Thymus (tissue), 11 donors: ENCODE data around the gene APLP2. TPM values are rescaled to one million over a fixed set of nuclear protein-coding genes. Genes with fewer than 3 reads are reported as not detected.

Experiments
- DNase-seq, 9 donors: peaks; one replicate each; pipeline ENCODE4 v3.0.0-alpha.2; 2013; ENCODE audit warnings: low spot score in 9 of 9, low read depth in 6 of 9, missing footprints in 1 of 9
- H3K27ac ChIP-seq, 2 donors: one replicate each; pipeline ENCODE4 v1.5.1; 2013; ENCODE audit warnings: control low read depth in 1 of 2, low read depth in 1 of 2, low read length in 1 of 2, mild to moderate bottlenecking in 1 of 2, moderate library complexity in 1 of 2
- H3K27me3 ChIP-seq, 2 donors: one replicate each; pipeline ENCODE4 v1.5.1; 2013; ENCODE audit warnings: low read length in 1 of 2; ENCODE audit not compliant: control insufficient read depth in 2 of 2, insufficient read depth in 1 of 2
- H3K36me3 ChIP-seq, 2 donors: one replicate each; pipeline ENCODE4 v1.5.1; 2013; ENCODE audit warnings: low read length in 1 of 2, mild to moderate bottlenecking in 1 of 2, moderate library complexity in 1 of 2; ENCODE audit not compliant: control insufficient read depth in 2 of 2, insufficient read depth in 2 of 2
- H3K4me1 ChIP-seq, 2 donors: one replicate each; pipeline ENCODE4 v1.5.1; 2013; ENCODE audit warnings: low read length in 2 of 2; ENCODE audit not compliant: control insufficient read depth in 2 of 2, insufficient read depth in 2 of 2
- H3K4me3 ChIP-seq, 2 donors: one replicate each; pipeline ENCODE4 v1.5.1; 2013; ENCODE audit warnings: low read length in 2 of 2, control low read depth in 1 of 2, mild to moderate bottlenecking in 1 of 2
- H3K9me3 ChIP-seq, 2 donors: one replicate each; pipeline ENCODE4 v1.5.1; 2013; ENCODE audit warnings: low read length in 1 of 2, mild to moderate bottlenecking in 1 of 2; ENCODE audit not compliant: control insufficient read depth in 2 of 2, insufficient read depth in 1 of 2
- WGBS: extraction: QIAGEN DNeasy Blood & Tissue Kit; methylation state at CpG from one replicate; pipeline ENCODE4 v1.1.7; 2013; 5-methylcytosine and 5-hydroxymethylcytosine counted together
- polyA plus RNA-seq: library from polyadenylated mRNA; stranded (reverse); fragments of 200-250 nt; gene quantifications from one replicate; pipeline ENCODE4 v1.2.3, GENCODE V29; 2013
- total RNA-seq: library from RNA; stranded (reverse); fragments of 120-200 nt; gene quantifications from one replicate; pipeline ENCODE4 v1.2.4, GENCODE V29; 2013
- donor health status: healthy.

The APLP2 gene
- total and polyA plus RNA-seq, 2 donors, result 74.4 to 101 TPM

- 81% methylated on average over 11 of the region's 11 CpGs for WGBS
- H3K36me3 ChIP-seq, result no peaks in the 10 kb centered on the region
- peaks cover 0 to 8% of the 10 kb centered on the region in 2 donors for H3K4me1 ChIP-seq
- no peak for DNase-seq
- no peak overlapping the region for H3K27ac ChIP-seq
- no peak overlapping the region for H3K4me3 ChIP-seq
- no peaks in the 10 kb centered on the region for H3K9me3 ChIP-seq
- H3K27me3 ChIP-seq, result peaks cover 40 to 71% of the 10 kb centered on the region in 2 donors
Observed at GRCh38 chr11:130161441-130162145, 91.9 kb downstream of the APLP2 start.

GRCh38 chr11:130162733-130163132 lies 93.0 kb downstream of the APLP2 start:
- DNase-seq, result no peak
- H3K9me3 ChIP-seq, result no peaks in the 10 kb centered on the region
- peaks cover 0 to 8% of the 10 kb centered on the region in 2 donors for H3K4me1 ChIP-seq
- WGBS, result 92% methylated on average over 5 of the region's 5 CpGs
- no peak overlapping the region for H3K4me3 ChIP-seq
- no peaks in the 10 kb centered on the region for H3K36me3 ChIP-seq
- H3K27ac ChIP-seq, result no peak overlapping the region
- peaks cover 34 to 64% of the 10 kb centered on the region in 2 donors for H3K27me3 ChIP-seq

- no peak for DNase-seq
- H3K9me3 ChIP-seq, result no peaks in the 10 kb centered on the region
- peaks cover 30 to 56% of the 10 kb centered on the region in 2 donors for H3K27me3 ChIP-seq
- H3K4me1 ChIP-seq, result peaks cover 0 to 8% of the 10 kb centered on the region in 2 donors
- WGBS, result 71% methylated on average over 13 of the region's 13 CpGs
- H3K27ac ChIP-seq, result no peak overlapping the region
- H3K4me3 ChIP-seq, result no peak overlapping the region
- H3K36me3 ChIP-seq, result no peaks in the 10 kb centered on the region
Observed at GRCh38 chr11:130163346-130164220, 93.9 kb downstream of the APLP2 start.

GRCh38 chr11:130164221-130164570 lies 94.5 kb downstream of the APLP2 start:
- Histone ChIP-seq H3K27me3 (peaks cover 24 to 50% of the 10 kb centered on the region in 2 donors), H3K27ac (no peak overlapping the region), H3K4me3 (no peak overlapping the region)

GRCh38 chr11:130165601-130166456 lies 96.1 kb downstream of the APLP2 start:
- Histone ChIP-seq H3K4me1 (peaks cover 0 to 8% of the 10 kb centered on the region in 2 donors), H3K27ac (no peak overlapping the region), H3K9me3 (no peaks in the 10 kb centered on the region), H3K4me3 (no peak overlapping the region), H3K36me3 (no peaks in the 10 kb centered on the region), H3K27me3 (peaks cover 8 to 38% of the 10 kb centered on the region in 2 donors)
- WGBS, result 85% methylated on average over 9 of the region's 9 CpGs
- no peak for DNase-seq

More at GRCh38 chr11:130164221-130164570, 94.5 kb downstream of the APLP2 start:
- Histone ChIP-seq H3K36me3 (no peaks in the 10 kb centered on the region), H3K9me3 (no peaks in the 10 kb centered on the region), H3K4me1 (peaks cover 0 to 8% of the 10 kb centered on the region in 2 donors)
- 93% methylated on average over 2 of the region's 2 CpGs for WGBS
- DNase-seq, result no peak

- no peaks in the 10 kb centered on the region for H3K9me3 ChIP-seq
- no peaks in the 10 kb centered on the region for H3K36me3 ChIP-seq
- peaks cover 0 to 6% of the 10 kb centered on the region in 2 donors for H3K4me1 ChIP-seq
- peaks cover 6 to 32% of the 10 kb centered on the region in 2 donors for H3K27me3 ChIP-seq
- no peak for DNase-seq
- H3K27ac ChIP-seq, result peak overlapping the region in 1 of 2 donors; percentile 19
- no peak overlapping the region for H3K4me3 ChIP-seq
- 89% methylated on average over 4 of the region's 4 CpGs for WGBS
Observed at GRCh38 chr11:130166457-130166784, 96.7 kb downstream of the APLP2 start.

GRCh38 chr11:130167146-130167545 lies 97.5 kb downstream of the APLP2 start:
- H3K27ac ChIP-seq, result no peak overlapping the region
- no peaks in the 10 kb centered on the region for H3K36me3 ChIP-seq
- peaks cover 0 to 4% of the 10 kb centered on the region in 2 donors for H3K4me1 ChIP-seq
- no peak for DNase-seq
- no peak overlapping the region for H3K4me3 ChIP-seq
- peaks cover 2 to 24% of the 10 kb centered on the region in 2 donors for H3K27me3 ChIP-seq
- no peaks in the 10 kb centered on the region for H3K9me3 ChIP-seq
- WGBS, result 97% methylated on average over 3 of the region's 3 CpGs

GRCh38 chr11:130168105-130168504 lies 98.4 kb downstream of the APLP2 start:
- Histone ChIP-seq H3K4me3 (no peak overlapping the region), H3K36me3 (no peaks in the 10 kb centered on the region), H3K4me1 (peaks cover 0 to 4% of the 10 kb centered on the region in 2 donors), H3K27me3 (peaks cover 0 to 15% of the 10 kb centered on the region in 2 donors), H3K27ac (no peak overlapping the region), H3K9me3 (no peaks in the 10 kb centered on the region)
- DNase-seq, result no peak
- 93% methylated on average over 7 of the region's 7 CpGs for WGBS
